Brain microvascular endothelial cell (primary cell): Measurements from ENCODE around the gene MBOAT7.
A peak's percentile ranks its signal among the peaks of the same experiment; 100 is the strongest.
"Not testable (repeated sequence)": the region's sequence is repeated elsewhere in the genome, so short reads cannot be mapped to it uniquely, and the experiment has no call there.

ENCODE experiments used
- DNase-seq: peaks from one replicate; pipeline ENCODE4 v3.0.0-alpha.2; 2020
- H3K27ac ChIP-seq: fragments of 250-450 bp; sonication (Bioruptor Pico); 2 replicates; pipeline ENCODE4 v1.5.1; 2020; ENCODE audit warnings: mild to moderate bottlenecking, moderate library complexity
- H3K27me3 ChIP-seq: fragments of 250-450 bp; sonication (Bioruptor Pico); replicated peaks from 2 replicates; pipeline ENCODE4 v1.5.1; 2020; ENCODE audit warnings: mild to moderate bottlenecking
- H3K36me3 ChIP-seq: fragments of 250-450 bp; sonication (Bioruptor Pico); replicated peaks from 2 replicates; pipeline ENCODE4 v1.5.1; 2020; ENCODE audit warnings: mild to moderate bottlenecking
- H3K4me3 ChIP-seq: 2 replicates; pipeline ENCODE4 v1.5.1; 2011; ENCODE audit warnings: low read depth, mild to moderate bottlenecking, control low read depth, low read length, moderate library complexity
- in situ Hi-C: cut with HindIII; loops from 2 replicates; pipeline ENCODE4 v1.10.0; 2017; ENCODE audit warnings: low sequenced_read_pairs, low pct_ligation_motif_present
- TF ChIP-seq, protein P1 (sequence below): IDR thresholded peaks from 2 replicates; pipeline ENCODE4 v1.5.1; 2011; ENCODE audit warnings: low read depth, mild to moderate bottlenecking, moderate library complexity, low read length, control low read depth, inconsistent platforms; ENCODE audit errors: missing control alignments

The MBOAT7 gene, protein sequence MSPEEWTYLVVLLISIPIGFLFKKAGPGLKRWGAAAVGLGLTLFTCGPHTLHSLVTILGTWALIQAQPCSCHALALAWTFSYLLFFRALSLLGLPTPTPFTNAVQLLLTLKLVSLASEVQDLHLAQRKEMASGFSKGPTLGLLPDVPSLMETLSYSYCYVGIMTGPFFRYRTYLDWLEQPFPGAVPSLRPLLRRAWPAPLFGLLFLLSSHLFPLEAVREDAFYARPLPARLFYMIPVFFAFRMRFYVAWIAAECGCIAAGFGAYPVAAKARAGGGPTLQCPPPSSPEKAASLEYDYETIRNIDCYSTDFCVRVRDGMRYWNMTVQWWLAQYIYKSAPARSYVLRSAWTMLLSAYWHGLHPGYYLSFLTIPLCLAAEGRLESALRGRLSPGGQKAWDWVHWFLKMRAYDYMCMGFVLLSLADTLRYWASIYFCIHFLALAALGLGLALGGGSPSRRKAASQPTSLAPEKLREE

DNA sequence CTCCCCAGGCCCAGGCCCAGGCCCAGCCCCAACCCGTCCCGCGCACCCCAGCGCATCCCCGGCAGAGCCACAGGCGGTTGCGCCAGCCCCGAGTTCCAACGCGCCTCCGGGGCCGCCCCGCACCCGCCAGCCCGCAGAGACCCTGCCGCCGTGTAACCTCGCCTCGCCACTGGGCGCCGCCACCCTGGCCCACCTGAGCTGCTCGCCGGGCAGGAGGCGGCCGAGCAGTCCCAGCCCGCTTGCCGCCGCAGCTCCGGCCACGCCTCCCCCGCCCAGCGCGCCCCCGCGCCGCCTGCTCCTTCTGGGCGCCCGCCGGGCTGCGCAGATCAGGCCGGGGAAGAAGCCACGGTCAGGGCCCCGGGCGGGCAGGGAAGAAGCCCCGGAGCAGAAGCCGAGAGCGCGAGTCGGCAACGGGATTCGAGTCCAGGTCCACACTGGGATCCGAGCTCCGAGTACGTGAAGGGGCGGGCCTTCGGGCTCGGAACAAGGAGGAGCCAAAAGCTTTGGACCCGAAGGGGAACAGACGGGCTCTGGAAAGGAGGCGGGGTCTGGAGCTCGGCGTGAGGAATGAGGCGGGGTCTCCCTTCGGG is at the start of gene MBOAT7:
Gene MBOAT7 (minus strand): TSS at position 436 of the 590 bp plus-strand sequence. CDS start 1,072 bp downstream, outside the sequence.
- no peaks in the 10 kb centered on the region for H3K36me3 ChIP-seq
- in situ Hi-C loops, result no loop called here
- DNase-seq, result no peak
- peak within 1 kb of the TSS; percentile 98 for H3K27ac ChIP-seq
- TF ChIP-seq, protein P1, sequence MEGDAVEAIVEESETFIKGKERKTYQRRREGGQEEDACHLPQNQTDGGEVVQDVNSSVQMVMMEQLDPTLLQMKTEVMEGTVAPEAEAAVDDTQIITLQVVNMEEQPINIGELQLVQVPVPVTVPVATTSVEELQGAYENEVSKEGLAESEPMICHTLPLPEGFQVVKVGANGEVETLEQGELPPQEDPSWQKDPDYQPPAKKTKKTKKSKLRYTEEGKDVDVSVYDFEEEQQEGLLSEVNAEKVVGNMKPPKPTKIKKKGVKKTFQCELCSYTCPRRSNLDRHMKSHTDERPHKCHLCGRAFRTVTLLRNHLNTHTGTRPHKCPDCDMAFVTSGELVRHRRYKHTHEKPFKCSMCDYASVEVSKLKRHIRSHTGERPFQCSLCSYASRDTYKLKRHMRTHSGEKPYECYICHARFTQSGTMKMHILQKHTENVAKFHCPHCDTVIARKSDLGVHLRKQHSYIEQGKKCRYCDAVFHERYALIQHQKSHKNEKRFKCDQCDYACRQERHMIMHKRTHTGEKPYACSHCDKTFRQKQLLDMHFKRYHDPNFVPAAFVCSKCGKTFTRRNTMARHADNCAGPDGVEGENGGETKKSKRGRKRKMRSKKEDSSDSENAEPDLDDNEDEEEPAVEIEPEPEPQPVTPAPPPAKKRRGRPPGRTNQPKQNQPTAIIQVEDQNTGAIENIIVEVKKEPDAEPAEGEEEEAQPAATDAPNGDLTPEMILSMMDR, result peak; percentile 19
- no peaks in the 10 kb centered on the region for H3K27me3 ChIP-seq
- peak within 1 kb of the TSS; percentile 82 for H3K4me3 ChIP-seq

DNA sequence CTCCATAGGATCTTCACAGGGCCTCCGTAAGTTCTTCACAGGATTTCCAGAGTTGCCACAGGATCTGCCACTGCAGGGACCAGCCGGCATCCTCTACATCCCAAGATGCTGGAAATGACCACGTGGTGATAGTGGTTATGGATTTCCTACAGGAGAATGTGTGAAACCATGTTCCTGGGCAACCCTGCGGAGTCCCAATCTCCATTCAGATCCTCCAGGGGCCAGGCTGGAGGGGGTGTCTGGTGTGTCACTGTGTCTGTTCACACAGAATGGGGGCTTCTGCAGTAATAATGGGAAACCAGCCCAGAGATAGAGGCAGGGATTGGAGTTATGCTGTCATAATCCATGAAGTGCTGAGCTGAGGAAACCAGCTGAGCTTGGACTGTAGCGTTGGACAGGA is 44.6 kb upstream of the MBOAT7 start:
- in situ Hi-C loops, result no loop called here
- no peak for DNase-seq
- TF ChIP-seq, protein P1, result no peak
- Histone ChIP-seq H3K27me3 (no peaks in the 10 kb centered on the region), H3K36me3 (no peaks in the 10 kb centered on the region), H3K27ac (no peak overlapping the region), H3K4me3 (no peak overlapping the region)

DNA sequence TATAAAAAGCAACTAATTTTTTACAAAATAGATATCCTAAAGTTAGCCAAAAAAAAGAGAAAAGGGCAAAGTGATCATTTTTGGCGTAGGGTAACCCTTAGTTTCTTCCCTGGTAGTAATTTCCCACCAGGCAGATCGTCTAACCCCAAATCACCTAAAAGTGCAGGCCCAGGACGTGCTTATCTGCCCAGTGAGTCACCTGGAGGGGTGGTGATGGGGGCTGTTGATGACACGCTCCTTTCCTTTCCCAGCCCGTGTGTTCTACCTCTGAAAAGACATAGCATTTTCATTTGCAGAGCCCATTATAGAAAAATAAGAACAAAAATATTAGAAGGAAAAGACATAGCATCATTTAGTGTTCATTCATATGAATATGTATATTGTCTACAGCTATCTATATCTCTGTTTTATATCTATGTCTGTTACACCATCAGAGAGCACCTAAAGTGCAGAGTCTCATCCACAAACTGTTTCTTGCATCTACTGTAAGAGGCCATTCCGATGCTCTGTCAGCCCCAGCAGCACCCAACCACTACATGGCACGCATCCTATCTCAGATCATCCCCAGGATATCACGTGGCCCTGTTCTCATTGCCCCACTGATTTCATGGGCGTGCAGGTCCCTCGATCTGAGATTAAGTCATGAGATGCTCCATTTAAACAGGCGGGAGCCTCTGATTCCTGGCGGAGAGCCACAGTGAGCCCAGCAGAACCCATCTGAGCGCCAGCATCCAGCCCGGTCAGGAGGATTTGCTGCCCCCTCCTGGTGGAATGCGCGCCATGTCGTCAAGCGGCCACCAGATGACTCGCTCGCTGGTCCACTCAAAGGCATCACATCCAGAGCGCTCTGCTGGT is 41.9 kb upstream of the MBOAT7 start:
- no peak overlapping the region for H3K4me3 ChIP-seq
- H3K27ac ChIP-seq, result no peak overlapping the region
- H3K36me3 ChIP-seq, result no peaks in the 10 kb centered on the region
- DNase-seq, result peak; percentile 69
- TF ChIP-seq, protein P1, result peak; percentile 95
- in situ Hi-C loops, result no loop called here
- no peaks in the 10 kb centered on the region for H3K27me3 ChIP-seq

DNA sequence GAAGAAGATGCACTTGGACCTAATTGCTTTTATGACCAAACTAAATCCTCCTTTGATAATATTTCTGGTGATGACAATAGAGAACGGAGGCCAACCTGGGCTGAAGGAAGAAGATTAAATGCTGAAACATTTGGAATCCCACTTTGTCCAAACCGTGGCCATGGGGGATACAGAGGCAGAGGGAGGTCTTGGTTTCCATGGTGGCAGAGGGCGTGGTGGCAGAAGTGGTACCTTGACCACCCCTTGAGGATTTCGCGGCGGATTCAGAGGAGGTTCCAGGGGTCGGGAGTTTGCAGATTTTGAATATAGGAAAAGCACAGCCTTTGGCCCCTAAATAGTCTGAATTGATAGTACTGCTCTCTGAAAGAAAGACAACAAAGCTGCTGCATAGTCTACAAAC is 40.7 kb upstream of the MBOAT7 start:
- H3K27me3 ChIP-seq, result no peaks in the 10 kb centered on the region
- DNase-seq, result no peak
- no peak overlapping the region for H3K27ac ChIP-seq
- TF ChIP-seq, protein P1, result no peak
- in situ Hi-C loops, result no loop called here
- no peaks in the 10 kb centered on the region for H3K36me3 ChIP-seq
- H3K4me3 ChIP-seq, result no peak overlapping the region

DNA sequence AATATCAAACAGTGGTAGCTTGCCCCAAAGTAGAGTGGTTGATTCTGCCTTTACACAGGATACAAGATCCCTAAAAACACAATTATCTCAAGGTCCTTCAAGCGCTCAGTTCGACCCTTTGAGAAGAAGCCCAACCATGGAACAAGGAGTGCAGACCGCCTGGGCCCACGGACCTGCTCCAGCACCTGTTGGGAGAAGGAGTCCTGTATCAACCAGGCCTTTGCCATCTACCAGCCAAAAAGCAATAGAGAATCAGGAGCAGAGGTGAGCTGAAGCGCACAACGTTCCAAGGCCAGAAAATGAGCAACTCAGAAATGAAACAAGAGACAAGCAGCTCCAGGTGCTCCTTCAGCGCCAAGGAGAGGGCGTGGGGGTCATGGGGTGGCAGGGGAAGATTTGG is 39.8 kb upstream of the MBOAT7 start:
- H3K4me3 ChIP-seq, result no peak overlapping the region
- H3K27ac ChIP-seq, result no peak overlapping the region
- no peaks in the 10 kb centered on the region for H3K36me3 ChIP-seq
- no peaks in the 10 kb centered on the region for H3K27me3 ChIP-seq
- no peak for DNase-seq
- in situ Hi-C loops, result no loop called here
- TF ChIP-seq, protein P1, result no peak

DNA sequence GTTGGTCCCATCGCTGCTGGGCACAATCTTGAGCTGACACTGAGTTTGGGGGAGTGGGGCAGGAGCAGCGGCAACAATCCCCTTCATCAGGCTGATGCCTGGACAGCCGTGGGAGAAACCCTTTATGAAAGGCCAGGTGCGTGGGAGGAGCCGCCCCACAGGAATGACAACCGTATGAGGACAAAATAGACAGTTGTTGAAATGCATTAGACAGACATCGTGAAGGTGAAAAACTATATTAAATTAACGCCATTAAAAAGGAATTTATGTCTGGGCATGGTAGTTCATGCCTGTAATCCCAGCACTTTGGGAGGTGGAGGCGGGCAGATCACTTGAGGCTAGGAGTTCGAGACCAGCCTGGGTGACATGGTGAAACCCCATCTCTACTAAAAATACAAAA is 35.2 kb upstream of the MBOAT7 start:
- H3K36me3 ChIP-seq, in situ Hi-C loops, DNase-seq, H3K4me3 ChIP-seq, H3K27ac ChIP-seq, H3K27me3 ChIP-seq: not testable (repeated sequence)

DNA sequence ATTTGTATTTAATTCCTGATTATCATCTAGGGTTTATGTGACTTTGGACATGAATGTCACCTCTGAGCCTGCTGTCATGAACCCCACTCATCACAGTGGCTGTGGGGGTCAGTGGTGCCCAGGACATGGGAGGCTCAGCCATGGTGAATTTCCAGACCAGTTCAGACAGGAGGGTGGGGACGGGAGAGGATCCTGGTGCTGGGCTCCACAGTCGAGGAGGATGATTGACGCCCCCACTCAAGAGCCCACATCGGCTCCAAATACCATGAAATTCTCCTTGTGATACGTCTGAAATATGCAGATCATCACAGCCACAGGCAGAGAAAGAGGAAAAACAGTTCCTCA is 34.5 kb upstream of the MBOAT7 start:
- DNase-seq, H3K27ac ChIP-seq, in situ Hi-C loops, H3K4me3 ChIP-seq, H3K27me3 ChIP-seq, H3K36me3 ChIP-seq: not testable (repeated sequence)

DNA sequence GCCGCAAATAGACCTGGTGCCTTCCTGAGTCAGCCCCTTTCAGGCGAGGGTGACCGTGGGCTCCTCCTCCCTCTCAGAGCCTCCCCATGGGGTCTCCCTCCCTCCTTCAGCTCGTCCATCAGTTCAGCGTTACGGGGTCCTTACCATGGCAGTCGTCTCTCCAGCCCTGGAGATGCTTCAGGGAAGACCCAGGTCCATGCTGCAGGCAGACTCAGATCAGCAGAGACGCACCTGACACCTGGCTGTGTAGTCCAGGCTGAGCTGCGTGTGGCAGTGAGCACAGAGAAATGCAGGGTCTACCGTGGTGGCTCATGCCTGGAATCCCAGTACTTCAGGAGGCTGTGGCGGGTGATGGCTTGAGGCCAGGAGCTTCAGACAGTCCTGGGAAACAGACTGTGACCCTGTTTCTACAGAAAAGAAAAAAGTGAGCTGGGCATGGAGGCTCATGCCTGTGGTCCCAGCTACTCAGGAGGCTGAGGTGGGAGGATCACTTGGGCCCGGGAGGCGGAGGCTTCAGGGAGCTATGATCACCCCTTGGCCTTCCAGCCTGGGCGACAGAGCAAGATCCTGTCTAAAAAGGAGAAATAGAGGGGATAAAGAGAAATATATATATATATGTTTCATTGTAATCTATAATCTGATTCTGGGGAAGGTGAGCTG is 34.0 kb upstream of the MBOAT7 start:
- H3K27me3 ChIP-seq, H3K4me3 ChIP-seq, H3K27ac ChIP-seq, H3K36me3 ChIP-seq, DNase-seq, in situ Hi-C loops: not testable (repeated sequence)
